ENCODE data around the gene SLC16A10. TPM values are rescaled to one million over a fixed set of nuclear protein-coding genes. Genes with fewer than 3 reads are reported as not detected.

SLC16A10 gene
- total and polyA plus RNA-seq, 2 of the 8 experiments (the other 6 are each of a cell fraction or from before 2014, with no cell fraction given), result 18.6 to 23.2 TPM

GRCh38 chr6:111101987-111102386 lies 14.7 kb downstream of the SLC16A10 start:
- ChIA-PET CTCF (ENCODE audit: partially characterized antibody) (no interaction called here), POLR2A (ENCODE audit: partially characterized antibody) (no interaction called here)
- no peaks in the 10 kb centered on the region for H3K23me2 ChIP-seq (ENCODE audit: low read depth, low read length)
- no peak for TF ChIP-seq RXRA (IDR thresholded peaks at IDR 0.05; ENCODE audit: insufficient read depth, low read depth, low read length)
- no peak for TF ChIP-seq CEBPB (IDR thresholded peaks at IDR 0.05; ENCODE audit: low read depth, low read length)
- TF ChIP-seq HDAC2 (IDR thresholded peaks at IDR 0.05; ENCODE audit: borderline replicate concordance in 1 of 2, low read depth in 2 of 2, low read length in 2 of 2), result no peak
- TF ChIP-seq POLR2A (IDR thresholded peaks at IDR 0.05; ENCODE audit: control extremely low read depth in 1 of 2, low read depth in 2 of 2, low read length in 2 of 2), result no peak
- TF ChIP-seq USF2 (IDR thresholded peaks at IDR 0.05; ENCODE audit: low read length), result no peak
- no peak for TF ChIP-seq NANOG (IDR thresholded peaks at IDR 0.05; ENCODE audit: insufficient read depth, low read depth, low read length, poor library complexity, severe bottlenecking)
- TF ChIP-seq RAD21 (IDR thresholded peaks at IDR 0.05 in 1 of 2, conservative IDR thresholded peaks at IDR 0.05 in 1 of 2; ENCODE audit: low read depth in 2 of 2, low read length in 2 of 2), result no peak
- TF ChIP-seq E2F6 (IDR thresholded peaks at IDR 0.05), result no peak
- TF ChIP-seq SRF (IDR thresholded peaks at IDR 0.05; ENCODE audit: low read depth, low read length), result no peak
- TF ChIP-seq TCF12 (IDR thresholded peaks at IDR 0.05; ENCODE audit: low read depth, low read length), result no peak
- TF ChIP-seq MAX (IDR thresholded peaks at IDR 0.05), result no peak
- TF ChIP-seq CBX5 (IDR thresholded peaks at IDR 0.05; ENCODE audit: low read depth, low read length), result no peak

More at GRCh38 chr6:111101987-111102386, 14.7 kb downstream of the SLC16A10 start:
- no peak overlapping the region for H2BK12ac ChIP-seq (ENCODE audit: low read depth, low read length)
- no peak overlapping the region for H3K27ac ChIP-seq (ENCODE audit: low read depth, low read length)
- no peak overlapping the region for H3K56ac ChIP-seq (replicated peaks; ENCODE audit: insufficient read length, low read depth, low read length)
- no peak overlapping the region for H3K4me2 ChIP-seq (ENCODE audit: insufficient read depth in 1 of 2, low read depth in 2 of 2, low read length in 2 of 2)
- no peak overlapping the region for H3K23ac ChIP-seq (ENCODE audit: insufficient read length)
- no peak overlapping the region for H3K14ac ChIP-seq (ENCODE audit: insufficient read length)
- H3K79me1 ChIP-seq (ENCODE audit: low read depth, low read length), result peaks cover 2% of the 10 kb centered on the region; the same call in 1 of the 2 replicates
- H3K18ac ChIP-seq (ENCODE audit: extremely low read depth, low read length), result no peak overlapping the region
- no peak overlapping the region for H4K8ac ChIP-seq (ENCODE audit: extremely low read depth, insufficient read depth, low read length)
- H2BK20ac ChIP-seq (ENCODE audit: low read length), result no peak overlapping the region
- H2BK15ac ChIP-seq (ENCODE audit: low read length), result no peak overlapping the region
- no peak overlapping the region for H3K4me3 ChIP-seq (ENCODE audit: extremely low read depth in 1 of 4, insufficient read depth in 2 of 4, low read depth in 3 of 4, low read length in 4 of 4)
- H3K4ac ChIP-seq (replicated peaks; ENCODE audit: insufficient read length, low read depth, low read length), result no peak overlapping the region
- FAIRE-seq, result no peak
- no peak overlapping the region for H2AK5ac ChIP-seq (ENCODE audit: low read depth, low read length)
- H2BK5ac ChIP-seq (ENCODE audit: low read depth, low read length), result no peak overlapping the region
- H3K9ac ChIP-seq (replicated peaks in 1 of 4; ENCODE audit: extremely low read depth in 1 of 4, low read depth in 3 of 4, low read length in 3 of 4), result no peak overlapping the region
- no peaks in the 10 kb centered on the region; a peak in 1 of 8 replicates for H3K36me3 ChIP-seq (ENCODE audit: control insufficient read depth in 2 of 4, insufficient read depth in 4 of 4, low read length in 3 of 4)
- H3K4me1 ChIP-seq (replicated peaks in 1 of 4; ENCODE audit: control insufficient read depth in 3 of 4, insufficient read depth in 4 of 4, low read length in 3 of 4), result no peaks in the 10 kb centered on the region; a peak in 1 of 7 replicates
- H2BK120ac ChIP-seq (replicated peaks; ENCODE audit: low read depth, low read length), result no peak overlapping the region
- WGBS, 2 experiments (ENCODE audit: extremely low coverage in 1 of 2, insufficient coverage in 1 of 2, insufficient read length in 1 of 2, insufficient replicate concordance in 2 of 2, low coverage in 1 of 2, low lambda C conversion rate in 2 of 2, missing lambda C conversion rate in 1 of 2), result 95% methylated on average over 3 of the region's 3 CpGs; no CpG with 5 or more reads in 1 of the 2 experiments
- no peak overlapping the region for H2AFZ ChIP-seq (ENCODE audit: low read length)
- H3K27me3 ChIP-seq (replicated peaks in 1 of 4; ENCODE audit: control insufficient read depth in 3 of 4, extremely low read depth in 1 of 4, insufficient read depth in 3 of 4, low read length in 3 of 4), result no peaks in the 10 kb centered on the region
- H3K79me2 ChIP-seq (ENCODE audit: control insufficient read depth in 1 of 2, insufficient read depth in 2 of 2, low read length in 2 of 2), result no peaks in the 10 kb centered on the region
- DNase-seq (ENCODE audit: low read depth in 1 of 2, low spot score in 2 of 2), result no peak
- H4K20me1 ChIP-seq (replicated peaks in 1 of 2; ENCODE audit: control insufficient read depth in 1 of 2, insufficient read depth in 2 of 2, low read length in 2 of 2), result no peaks in the 10 kb centered on the region
- no peak overlapping the region for H4K5ac ChIP-seq (ENCODE audit: insufficient read length, low read depth, low read length)
- no peaks in the 10 kb centered on the region for H3K9me3 ChIP-seq (ENCODE audit: insufficient read depth in 2 of 2, low read depth in 1 of 2, low read length in 1 of 2)
- H4K91ac ChIP-seq (replicated peaks; ENCODE audit: insufficient read length, low read length), result no peak overlapping the region
